HepG2 (cell line): ENCODE measurements around the gene C16orf89. TPM values are rescaled to one million over a fixed set of nuclear protein-coding genes. Genes with fewer than 3 reads are reported as not detected.

Source experiments
- CHD2 ChIP-seq: IDR thresholded peaks from 2 replicates; pipeline ENCODE4 v1.6.1; 2011; ENCODE audit warnings: low read depth, low read length, improper control_type of control experiment
- FIP1L1 ChIP-seq: fragments of 200-400 bp; formaldehyde crosslinking; IDR thresholded peaks from 2 replicates; pipeline ENCODE4 v1.6.1; 2018; ENCODE audit warnings: low read depth, mild to moderate bottlenecking, low read length, moderate library complexity, borderline replicate concordance; ENCODE audit not compliant: insufficient read depth
- SSRP1 ChIP-seq: IDR thresholded peaks from 2 replicates; pipeline ENCODE4 v1.6.1; 2016; ENCODE audit warnings: control low read depth
- TBP ChIP-seq: sonication (generic); formaldehyde crosslinking; IDR thresholded peaks from 2 replicates; pipeline ENCODE4 v1.5.0; 2020; ENCODE audit warnings: missing genetic modification reagents
- ZMYM2 ChIP-seq: sonication (generic); formaldehyde crosslinking; IDR thresholded peaks from 2 replicates; pipeline ENCODE4 v1.8.0; 2022; ENCODE audit warnings: mild to moderate bottlenecking, missing genetic modification reagents
- ZNF34 ChIP-seq: sonication (generic); formaldehyde crosslinking; IDR thresholded peaks from 2 replicates; pipeline ENCODE4 v1.4.0; 2020; ENCODE audit warnings: mild to moderate bottlenecking, missing genetic modification reagents, borderline replicate concordance
- ZNF367 ChIP-seq: sonication (generic); formaldehyde crosslinking; IDR thresholded peaks from 2 replicates; pipeline ENCODE4 v1.4.0; 2020; ENCODE audit warnings: missing genetic modification reagents, borderline replicate concordance
- ZNF383 ChIP-seq: sonication (generic); formaldehyde crosslinking; IDR thresholded peaks from 2 replicates; pipeline ENCODE4 v1.4.0; 2020; ENCODE audit warnings: missing genetic modification reagents, mild to moderate bottlenecking, borderline replicate concordance
- ZNF572 ChIP-seq: sonication (generic); formaldehyde crosslinking; IDR thresholded peaks from 2 replicates; pipeline ENCODE4 v1.5.1; 2020; ENCODE audit warnings: mild to moderate bottlenecking, missing genetic modification reagents
- polyA plus RNA-seq, 8 experiments: library from polyadenylated mRNA; depleted of rRNA in 3 of 8; stranded (reverse) in 7 of 8; unstranded in 1 of 8; fragments of >200 nt; fragmentation: Illumina TruSeq in 4 of 8; extraction: Trizol in 4 of 8; gene quantifications; 2 replicates each; pipeline versions ENCODE4 v1.2.1 to v1.2.3, GENCODE V29; 2011 to 2016; ENCODE audit warnings: low read depth in 4 of 8, missing spikeins in 1 of 8, mixed read lengths in 1 of 8; ENCODE audit not compliant: insufficient read depth in 1 of 8
- total RNA-seq, 5 experiments: library from RNA; depleted of rRNA; stranded (reverse); fragments of >200 nt; fragmentation: Illumina TruSeq; extraction: Trizol; gene quantifications; 2 replicates each; pipeline ENCODE4 v1.2.3, GENCODE V29; 2016; ENCODE audit warnings: low read depth in 1 of 5
- TF ChIP-seq, protein P1 (sequence below): sonication (generic); formaldehyde crosslinking; IDR thresholded peaks from 2 replicates; pipeline ENCODE4 v1.4.0; 2020; ENCODE audit warnings: mild to moderate bottlenecking, missing genetic modification reagents
- TF ChIP-seq, protein P2 (sequence below): sonication (generic); formaldehyde crosslinking; IDR thresholded peaks from 2 replicates; pipeline ENCODE4 v1.5.0; 2020; ENCODE audit warnings: missing genetic modification reagents
- TF ChIP-seq, protein P3 (sequence below): sonication (generic); formaldehyde crosslinking; conservative IDR thresholded peaks from 2 replicates; pipeline ENCODE4 v1.4.0; 2020; ENCODE audit warnings: mild to moderate bottlenecking, missing genetic modification reagents, moderate library complexity
- TF ChIP-seq, protein P4 (sequence below): sonication (generic); formaldehyde crosslinking; IDR thresholded peaks from 2 replicates; pipeline ENCODE4 v1.4.0; 2020; ENCODE audit warnings: missing genetic modification reagents
- TF ChIP-seq, protein P5 (sequence below): sonication (generic); formaldehyde crosslinking; IDR thresholded peaks from 2 replicates; pipeline ENCODE4 v1.4.0; 2020; ENCODE audit warnings: mild to moderate bottlenecking, missing genetic modification reagents, borderline replicate concordance

Gene C16orf89
- total and polyA plus RNA-seq, 2 of the 13 experiments (the other 11 are each of a cell fraction or from before 2014, with no cell fraction given) = 1.9 to 3.4 TPM

DNA sequence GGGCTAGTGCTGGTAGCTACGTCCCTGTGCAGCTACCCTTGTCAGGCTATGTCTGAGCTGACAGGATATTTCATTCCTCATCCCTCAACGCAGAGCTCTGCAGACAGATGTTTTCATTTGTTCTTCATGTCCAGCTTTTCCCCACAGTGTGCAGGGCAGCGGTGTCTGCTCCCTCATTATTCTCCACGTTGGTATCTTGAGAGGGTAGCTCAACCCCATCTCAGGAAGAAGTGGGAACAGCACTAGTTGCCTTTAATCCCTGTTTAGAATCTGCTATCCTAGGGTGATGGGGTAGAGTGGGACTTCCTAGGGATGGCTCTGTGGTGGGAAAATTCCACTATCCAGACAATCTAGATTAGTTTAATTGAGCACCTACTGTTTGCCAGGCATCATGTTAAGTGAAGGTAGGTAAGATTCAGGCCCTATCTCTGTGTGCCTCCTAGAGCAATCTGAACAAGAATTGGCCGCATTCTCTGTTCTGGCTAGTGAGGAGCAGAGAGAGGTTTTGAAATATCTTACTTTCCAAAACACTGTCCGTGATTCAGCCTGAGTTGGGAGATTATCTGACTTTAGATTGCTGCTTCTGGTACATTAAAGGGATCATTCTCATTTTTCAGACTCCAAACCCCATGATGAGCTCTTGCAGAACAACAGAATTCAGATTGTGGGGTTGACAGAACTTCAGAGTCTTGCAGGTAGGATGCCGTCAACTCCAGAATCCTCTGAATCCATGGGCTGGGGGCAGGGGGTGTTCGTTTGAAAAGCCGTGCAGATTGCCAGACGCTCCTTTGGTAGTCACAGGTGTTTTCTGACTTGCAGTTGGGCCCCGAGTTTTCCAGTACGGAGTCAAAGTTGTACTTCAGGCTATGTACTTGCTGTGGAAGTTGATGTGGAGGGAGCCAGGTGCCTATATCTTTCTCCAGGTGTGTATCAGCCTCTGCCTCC, 6.8 kb upstream of the C16orf89 start (continued):
- TF ChIP-seq, protein P1, sequence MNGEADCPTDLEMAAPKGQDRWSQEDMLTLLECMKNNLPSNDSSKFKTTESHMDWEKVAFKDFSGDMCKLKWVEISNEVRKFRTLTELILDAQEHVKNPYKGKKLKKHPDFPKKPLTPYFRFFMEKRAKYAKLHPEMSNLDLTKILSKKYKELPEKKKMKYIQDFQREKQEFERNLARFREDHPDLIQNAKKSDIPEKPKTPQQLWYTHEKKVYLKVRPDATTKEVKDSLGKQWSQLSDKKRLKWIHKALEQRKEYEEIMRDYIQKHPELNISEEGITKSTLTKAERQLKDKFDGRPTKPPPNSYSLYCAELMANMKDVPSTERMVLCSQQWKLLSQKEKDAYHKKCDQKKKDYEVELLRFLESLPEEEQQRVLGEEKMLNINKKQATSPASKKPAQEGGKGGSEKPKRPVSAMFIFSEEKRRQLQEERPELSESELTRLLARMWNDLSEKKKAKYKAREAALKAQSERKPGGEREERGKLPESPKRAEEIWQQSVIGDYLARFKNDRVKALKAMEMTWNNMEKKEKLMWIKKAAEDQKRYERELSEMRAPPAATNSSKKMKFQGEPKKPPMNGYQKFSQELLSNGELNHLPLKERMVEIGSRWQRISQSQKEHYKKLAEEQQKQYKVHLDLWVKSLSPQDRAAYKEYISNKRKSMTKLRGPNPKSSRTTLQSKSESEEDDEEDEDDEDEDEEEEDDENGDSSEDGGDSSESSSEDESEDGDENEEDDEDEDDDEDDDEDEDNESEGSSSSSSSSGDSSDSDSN (CRISPR knock-in tag) = no peak; the same call in 1 of the 2 replicates
- no peak for TF ChIP-seq ZNF572
- TF ChIP-seq, protein P2, sequence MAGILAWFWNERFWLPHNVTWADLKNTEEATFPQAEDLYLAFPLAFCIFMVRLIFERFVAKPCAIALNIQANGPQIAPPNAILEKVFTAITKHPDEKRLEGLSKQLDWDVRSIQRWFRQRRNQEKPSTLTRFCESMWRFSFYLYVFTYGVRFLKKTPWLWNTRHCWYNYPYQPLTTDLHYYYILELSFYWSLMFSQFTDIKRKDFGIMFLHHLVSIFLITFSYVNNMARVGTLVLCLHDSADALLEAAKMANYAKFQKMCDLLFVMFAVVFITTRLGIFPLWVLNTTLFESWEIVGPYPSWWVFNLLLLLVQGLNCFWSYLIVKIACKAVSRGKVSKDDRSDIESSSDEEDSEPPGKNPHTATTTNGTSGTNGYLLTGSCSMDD (CRISPR knock-in tag) = peak; percentile 45; the same call in 1 of the 2 replicates
- no peak for TF ChIP-seq CHD2
- TF ChIP-seq ZNF367 = no peak
- no peak for TF ChIP-seq SSRP1 (CRISPR knock-in tag)
- TF ChIP-seq FIP1L1 = no peak
- TF ChIP-seq TBP (CRISPR knock-in tag) = no peak
- TF ChIP-seq, protein P3, sequence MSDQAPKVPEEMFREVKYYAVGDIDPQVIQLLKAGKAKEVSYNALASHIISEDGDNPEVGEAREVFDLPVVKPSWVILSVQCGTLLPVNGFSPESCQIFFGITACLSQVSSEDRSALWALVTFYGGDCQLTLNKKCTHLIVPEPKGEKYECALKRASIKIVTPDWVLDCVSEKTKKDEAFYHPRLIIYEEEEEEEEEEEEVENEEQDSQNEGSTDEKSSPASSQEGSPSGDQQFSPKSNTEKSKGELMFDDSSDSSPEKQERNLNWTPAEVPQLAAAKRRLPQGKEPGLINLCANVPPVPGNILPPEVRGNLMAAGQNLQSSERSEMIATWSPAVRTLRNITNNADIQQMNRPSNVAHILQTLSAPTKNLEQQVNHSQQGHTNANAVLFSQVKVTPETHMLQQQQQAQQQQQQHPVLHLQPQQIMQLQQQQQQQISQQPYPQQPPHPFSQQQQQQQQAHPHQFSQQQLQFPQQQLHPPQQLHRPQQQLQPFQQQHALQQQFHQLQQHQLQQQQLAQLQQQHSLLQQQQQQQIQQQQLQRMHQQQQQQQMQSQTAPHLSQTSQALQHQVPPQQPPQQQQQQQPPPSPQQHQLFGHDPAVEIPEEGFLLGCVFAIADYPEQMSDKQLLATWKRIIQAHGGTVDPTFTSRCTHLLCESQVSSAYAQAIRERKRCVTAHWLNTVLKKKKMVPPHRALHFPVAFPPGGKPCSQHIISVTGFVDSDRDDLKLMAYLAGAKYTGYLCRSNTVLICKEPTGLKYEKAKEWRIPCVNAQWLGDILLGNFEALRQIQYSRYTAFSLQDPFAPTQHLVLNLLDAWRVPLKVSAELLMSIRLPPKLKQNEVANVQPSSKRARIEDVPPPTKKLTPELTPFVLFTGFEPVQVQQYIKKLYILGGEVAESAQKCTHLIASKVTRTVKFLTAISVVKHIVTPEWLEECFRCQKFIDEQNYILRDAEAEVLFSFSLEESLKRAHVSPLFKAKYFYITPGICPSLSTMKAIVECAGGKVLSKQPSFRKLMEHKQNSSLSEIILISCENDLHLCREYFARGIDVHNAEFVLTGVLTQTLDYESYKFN (CRISPR knock-in tag) = no peak
- peak; percentile 27; the same call in 1 of the 2 replicates for TF ChIP-seq ZMYM2 (CRISPR knock-in tag)
- TF ChIP-seq, protein P4, sequence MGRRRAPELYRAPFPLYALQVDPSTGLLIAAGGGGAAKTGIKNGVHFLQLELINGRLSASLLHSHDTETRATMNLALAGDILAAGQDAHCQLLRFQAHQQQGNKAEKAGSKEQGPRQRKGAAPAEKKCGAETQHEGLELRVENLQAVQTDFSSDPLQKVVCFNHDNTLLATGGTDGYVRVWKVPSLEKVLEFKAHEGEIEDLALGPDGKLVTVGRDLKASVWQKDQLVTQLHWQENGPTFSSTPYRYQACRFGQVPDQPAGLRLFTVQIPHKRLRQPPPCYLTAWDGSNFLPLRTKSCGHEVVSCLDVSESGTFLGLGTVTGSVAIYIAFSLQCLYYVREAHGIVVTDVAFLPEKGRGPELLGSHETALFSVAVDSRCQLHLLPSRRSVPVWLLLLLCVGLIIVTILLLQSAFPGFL (CRISPR knock-in tag) = 0 out of 2 replicates have a peak, but pooled peaks have one; percentile 70
- 0 out of 2 replicates have a peak, but pooled peaks have one; percentile 40 for TF ChIP-seq ZNF34 (CRISPR knock-in tag)
- peak; percentile 84 for TF ChIP-seq ZNF383 (CRISPR knock-in tag)
- TF ChIP-seq, protein P5, sequence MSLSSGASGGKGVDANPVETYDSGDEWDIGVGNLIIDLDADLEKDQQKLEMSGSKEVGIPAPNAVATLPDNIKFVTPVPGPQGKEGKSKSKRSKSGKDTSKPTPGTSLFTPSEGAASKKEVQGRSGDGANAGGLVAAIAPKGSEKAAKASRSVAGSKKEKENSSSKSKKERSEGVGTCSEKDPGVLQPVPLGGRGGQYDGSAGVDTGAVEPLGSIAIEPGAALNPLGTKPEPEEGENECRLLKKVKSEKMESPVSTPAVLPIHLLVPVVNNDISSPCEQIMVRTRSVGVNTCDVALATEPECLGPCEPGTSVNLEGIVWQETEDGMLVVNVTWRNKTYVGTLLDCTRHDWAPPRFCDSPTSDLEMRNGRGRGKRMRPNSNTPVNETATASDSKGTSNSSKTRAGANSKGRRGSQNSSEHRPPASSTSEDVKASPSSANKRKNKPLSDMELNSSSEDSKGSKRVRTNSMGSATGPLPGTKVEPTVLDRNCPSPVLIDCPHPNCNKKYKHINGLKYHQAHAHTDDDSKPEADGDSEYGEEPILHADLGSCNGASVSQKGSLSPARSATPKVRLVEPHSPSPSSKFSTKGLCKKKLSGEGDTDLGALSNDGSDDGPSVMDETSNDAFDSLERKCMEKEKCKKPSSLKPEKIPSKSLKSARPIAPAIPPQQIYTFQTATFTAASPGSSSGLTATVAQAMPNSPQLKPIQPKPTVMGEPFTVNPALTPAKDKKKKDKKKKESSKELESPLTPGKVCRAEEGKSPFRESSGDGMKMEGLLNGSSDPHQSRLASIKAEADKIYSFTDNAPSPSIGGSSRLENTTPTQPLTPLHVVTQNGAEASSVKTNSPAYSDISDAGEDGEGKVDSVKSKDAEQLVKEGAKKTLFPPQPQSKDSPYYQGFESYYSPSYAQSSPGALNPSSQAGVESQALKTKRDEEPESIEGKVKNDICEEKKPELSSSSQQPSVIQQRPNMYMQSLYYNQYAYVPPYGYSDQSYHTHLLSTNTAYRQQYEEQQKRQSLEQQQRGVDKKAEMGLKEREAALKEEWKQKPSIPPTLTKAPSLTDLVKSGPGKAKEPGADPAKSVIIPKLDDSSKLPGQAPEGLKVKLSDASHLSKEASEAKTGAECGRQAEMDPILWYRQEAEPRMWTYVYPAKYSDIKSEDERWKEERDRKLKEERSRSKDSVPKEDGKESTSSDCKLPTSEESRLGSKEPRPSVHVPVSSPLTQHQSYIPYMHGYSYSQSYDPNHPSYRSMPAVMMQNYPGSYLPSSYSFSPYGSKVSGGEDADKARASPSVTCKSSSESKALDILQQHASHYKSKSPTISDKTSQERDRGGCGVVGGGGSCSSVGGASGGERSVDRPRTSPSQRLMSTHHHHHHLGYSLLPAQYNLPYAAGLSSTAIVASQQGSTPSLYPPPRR (CRISPR knock-in tag) = no peak
